ENCODE data around the gene ASMT. TPM values are rescaled to one million over a fixed set of nuclear protein-coding genes. Genes with fewer than 3 reads are reported as not detected.
"Not testable (repeated sequence)": the region's sequence is repeated elsewhere in the genome, so short reads cannot be mapped to it uniquely, and the experiment has no call there.

ASMT gene
- total RNA-seq, 1 donor: not detected

GRCh38 chrX:1661922-1662221 lies 47.0 kb downstream of the ASMT start:
- H3K4me3 ChIP-seq (ENCODE audit: low read depth, low read length): no peak overlapping the region
- TF ChIP-seq, protein P1, sequence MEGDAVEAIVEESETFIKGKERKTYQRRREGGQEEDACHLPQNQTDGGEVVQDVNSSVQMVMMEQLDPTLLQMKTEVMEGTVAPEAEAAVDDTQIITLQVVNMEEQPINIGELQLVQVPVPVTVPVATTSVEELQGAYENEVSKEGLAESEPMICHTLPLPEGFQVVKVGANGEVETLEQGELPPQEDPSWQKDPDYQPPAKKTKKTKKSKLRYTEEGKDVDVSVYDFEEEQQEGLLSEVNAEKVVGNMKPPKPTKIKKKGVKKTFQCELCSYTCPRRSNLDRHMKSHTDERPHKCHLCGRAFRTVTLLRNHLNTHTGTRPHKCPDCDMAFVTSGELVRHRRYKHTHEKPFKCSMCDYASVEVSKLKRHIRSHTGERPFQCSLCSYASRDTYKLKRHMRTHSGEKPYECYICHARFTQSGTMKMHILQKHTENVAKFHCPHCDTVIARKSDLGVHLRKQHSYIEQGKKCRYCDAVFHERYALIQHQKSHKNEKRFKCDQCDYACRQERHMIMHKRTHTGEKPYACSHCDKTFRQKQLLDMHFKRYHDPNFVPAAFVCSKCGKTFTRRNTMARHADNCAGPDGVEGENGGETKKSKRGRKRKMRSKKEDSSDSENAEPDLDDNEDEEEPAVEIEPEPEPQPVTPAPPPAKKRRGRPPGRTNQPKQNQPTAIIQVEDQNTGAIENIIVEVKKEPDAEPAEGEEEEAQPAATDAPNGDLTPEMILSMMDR (IDR thresholded peaks at IDR 0.05; ENCODE audit: insufficient read depth, low read length): no peak
- DNase-seq (ENCODE audit: low read depth): no peak

DNA sequence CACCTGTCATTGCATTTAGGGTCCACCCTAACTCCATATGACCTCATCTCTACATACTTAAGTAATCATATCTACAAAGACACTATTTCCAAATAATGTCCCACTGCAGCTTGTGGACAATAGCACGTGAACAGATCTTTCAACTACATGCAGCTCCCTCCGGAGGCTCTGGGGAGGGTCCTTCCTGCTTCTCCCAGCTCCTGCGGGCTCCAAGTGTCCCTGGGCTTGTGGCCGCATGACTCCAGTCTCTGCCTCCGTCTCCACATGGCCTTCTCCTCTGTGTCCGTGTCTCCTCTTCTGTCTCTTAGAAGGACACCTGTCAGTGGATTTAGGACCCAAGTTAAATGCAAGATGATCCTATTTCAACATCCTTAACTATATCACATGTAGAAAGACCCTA lies 52.7 kb downstream of the ASMT start:
- H3K4me3 ChIP-seq (ENCODE audit: low read depth, low read length): no peak overlapping the region
- DNase-seq (ENCODE audit: low read depth): no peak
- TF ChIP-seq, protein P1 (IDR thresholded peaks at IDR 0.05; ENCODE audit: insufficient read depth, low read length): no peak

GRCh38 chrX:1673337-1673736 lies 58.5 kb downstream of the ASMT start:
- DNase-seq (ENCODE audit: low read depth): peak; percentile 6
- no peak overlapping the region for H3K4me3 ChIP-seq (ENCODE audit: low read depth, low read length)
- TF ChIP-seq, protein P1 (IDR thresholded peaks at IDR 0.05; ENCODE audit: insufficient read depth, low read length): peak; percentile 46

DNA sequence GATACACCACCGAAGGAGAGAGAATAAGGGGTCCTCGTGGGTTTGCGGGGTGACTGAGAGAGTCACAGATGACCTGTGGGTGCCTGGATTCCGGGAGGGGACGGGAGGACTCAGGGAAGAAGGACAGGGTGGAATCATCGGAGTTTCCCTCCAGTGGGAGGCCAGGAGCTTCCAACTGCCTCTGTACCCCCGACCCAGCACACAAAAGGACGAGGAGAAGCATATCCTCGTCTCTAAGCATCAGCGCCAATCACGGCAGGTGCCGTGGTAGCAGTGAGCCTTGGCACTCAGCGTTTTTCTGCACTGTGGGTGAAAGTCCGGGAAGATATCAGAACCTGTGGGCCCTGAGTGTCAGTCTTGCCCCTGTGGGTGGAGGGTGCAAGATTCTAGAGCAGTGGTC lies 62.0 kb downstream of the ASMT start:
- no peak overlapping the region for H3K4me3 ChIP-seq (ENCODE audit: low read depth, low read length)
- TF ChIP-seq, protein P1 (IDR thresholded peaks at IDR 0.05; ENCODE audit: insufficient read depth, low read length): no peak

DNA sequence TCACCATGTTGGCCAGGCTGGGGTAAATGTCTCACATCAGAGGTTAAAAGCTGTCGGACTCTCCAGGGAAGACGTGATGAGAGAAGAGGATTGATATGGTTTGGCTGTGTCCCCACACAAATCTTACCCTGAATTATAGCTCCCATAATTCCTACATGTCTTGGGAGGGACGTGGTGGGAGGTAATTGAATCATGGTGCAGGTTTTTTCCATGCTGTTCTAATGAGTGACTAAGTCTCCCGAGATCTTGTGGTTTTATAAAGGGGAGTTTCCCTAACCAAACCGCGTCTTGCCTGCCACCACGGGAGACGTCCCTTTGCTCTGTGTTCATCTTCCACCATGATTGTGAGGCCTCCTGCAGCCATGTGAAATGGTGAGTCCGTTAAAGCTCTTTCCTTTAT lies 64.4 kb downstream of the ASMT start:
- TF ChIP-seq, protein P1 (IDR thresholded peaks at IDR 0.05; ENCODE audit: insufficient read depth, low read length): no peak
- DNase-seq (ENCODE audit: low read depth): no peak
- H3K4me3 ChIP-seq (ENCODE audit: low read depth, low read length): no peak overlapping the region

More for the DNA sequence above, 62.0 kb downstream of the ASMT start:
- no peak for DNase-seq (ENCODE audit: low read depth)

DNA sequence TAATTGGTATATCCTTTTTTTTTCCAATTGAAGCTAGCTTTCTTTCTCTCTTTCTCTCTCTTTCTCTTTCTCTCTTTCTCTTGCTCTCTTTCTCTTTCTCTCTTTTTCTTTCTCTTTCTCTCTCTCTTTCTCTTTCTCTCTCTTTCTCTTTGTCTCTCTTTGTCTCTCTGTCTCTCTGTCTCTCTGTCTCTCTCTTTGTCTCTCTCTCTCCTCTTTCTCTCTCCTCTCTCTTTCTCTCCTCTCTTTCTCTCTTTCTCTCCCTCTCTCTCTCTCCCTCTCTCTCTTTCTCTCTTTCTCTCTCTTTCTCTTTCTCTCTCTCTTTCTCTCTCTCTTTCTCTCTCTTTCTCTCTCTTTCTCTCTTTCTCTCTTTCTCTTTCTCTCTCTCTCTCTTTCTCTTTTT lies 66.6 kb downstream of the ASMT start:
- no peak overlapping the region for H3K4me3 ChIP-seq (ENCODE audit: low read depth, low read length)
- no peak for DNase-seq (ENCODE audit: low read depth)
- TF ChIP-seq, protein P1 (IDR thresholded peaks at IDR 0.05; ENCODE audit: insufficient read depth, low read length): no peak

DNA sequence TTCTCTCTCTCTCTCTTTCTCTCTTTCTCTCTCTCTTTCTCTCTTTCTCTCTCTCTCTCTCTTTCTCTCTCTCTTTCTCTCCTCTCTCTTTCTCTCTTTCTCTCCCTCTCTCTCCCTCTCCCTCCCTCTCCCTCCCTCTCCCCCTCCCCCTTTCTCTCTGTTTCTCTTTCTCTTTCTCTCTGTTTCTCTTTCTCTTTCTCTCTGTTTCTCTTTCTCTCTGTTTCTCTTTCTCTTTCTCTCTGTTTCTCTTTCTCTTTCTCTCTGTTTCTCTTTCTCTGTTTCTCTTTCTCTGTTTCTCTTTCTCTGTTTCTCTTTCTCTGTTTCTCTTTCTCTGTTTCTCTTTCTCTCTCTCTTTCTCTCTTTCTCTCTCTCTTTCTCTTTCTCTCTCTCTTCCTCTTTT lies 67.0 kb downstream of the ASMT start:
- not testable (repeated sequence) for H3K4me3 ChIP-seq (ENCODE audit: low read depth, low read length); DNase-seq (ENCODE audit: low read depth)

DNA sequence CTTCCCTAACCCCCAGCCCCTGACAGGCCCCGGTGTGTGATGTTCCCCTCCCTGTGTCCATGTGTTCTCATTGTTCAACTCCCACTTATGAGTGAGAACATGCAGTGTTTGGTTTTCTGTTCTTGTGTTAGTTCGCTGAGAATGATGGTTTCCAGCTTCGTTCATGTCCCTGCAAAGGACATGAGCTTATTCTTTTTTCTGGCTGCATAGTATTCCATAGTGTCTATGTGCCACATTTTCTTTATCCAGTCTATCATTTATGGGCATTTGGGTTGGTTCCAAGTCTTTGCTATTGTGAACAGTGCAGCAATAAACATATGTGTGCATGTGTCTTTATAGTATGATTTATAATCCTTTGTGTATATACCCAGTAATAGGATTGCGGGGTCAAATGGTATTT lies 67.6 kb downstream of the ASMT start:
- not testable (repeated sequence) for H3K4me3 ChIP-seq (ENCODE audit: low read depth, low read length); DNase-seq (ENCODE audit: low read depth)

- H3K4me3 ChIP-seq (ENCODE audit: low read depth, low read length); DNase-seq (ENCODE audit: low read depth): not testable (repeated sequence)
These were observed 70.0 kb downstream of the ASMT start for GRCh38 chrX:1684883-1685282.

DNA sequence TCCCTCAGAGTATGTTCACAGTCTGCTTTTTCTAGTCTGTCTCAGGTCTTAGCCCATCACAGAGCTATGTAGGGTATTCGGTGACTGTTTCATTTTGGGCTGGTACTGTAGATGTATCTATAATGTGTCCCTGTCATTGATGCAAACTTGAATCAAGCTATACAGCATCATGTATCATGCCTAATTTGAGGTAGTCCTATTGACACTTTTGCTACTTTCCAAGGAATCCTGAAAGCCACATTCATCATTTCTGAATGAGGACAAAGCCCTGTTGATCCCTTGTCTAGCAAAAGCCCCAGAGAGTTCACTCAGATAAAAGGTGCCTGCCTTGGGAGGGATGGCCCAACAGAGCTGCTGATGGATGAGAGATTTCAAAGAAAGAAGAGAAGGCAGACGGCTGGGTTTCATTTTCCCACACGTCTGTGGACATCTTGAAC lies 70.6 kb downstream of the ASMT start:
- not testable (repeated sequence) for DNase-seq (ENCODE audit: low read depth); H3K4me3 ChIP-seq (ENCODE audit: low read depth, low read length)

Measured in fibroblast of the aortic adventitia (primary cell).